Stomach (tissue), 4 donors: ENCODE results near the gene RASGRP2.

Experiments
- POLR2A ChIP-seq, 4 donors: fragments of 450-650 bp; IDR thresholded peaks; one replicate each; pipeline ENCODE4 v1.6.1; 2016; ENCODE audit warnings: antibody characterized with exemption in 4 of 4, control low read depth in 2 of 4, mild to moderate bottlenecking in 1 of 4, moderate library complexity in 1 of 4
- TF ChIP-seq, protein P1 (sequence below), 7 experiments: fragments of 450-650 bp in 4 of 7; fragments of 200-600 bp in 3 of 7; sonication (generic) in 3 of 7; IDR thresholded peaks; one replicate each; pipeline ENCODE4 v1.5.1; 2016 to 2019; ENCODE audit warnings: antibody characterized with exemption in 7 of 7, control low read depth in 2 of 7, mild to moderate bottlenecking in 1 of 7

GRCh38 chr11:64739871-64740270 is 4.1 kb downstream of the RASGRP2 start:
- TF ChIP-seq, protein P1, sequence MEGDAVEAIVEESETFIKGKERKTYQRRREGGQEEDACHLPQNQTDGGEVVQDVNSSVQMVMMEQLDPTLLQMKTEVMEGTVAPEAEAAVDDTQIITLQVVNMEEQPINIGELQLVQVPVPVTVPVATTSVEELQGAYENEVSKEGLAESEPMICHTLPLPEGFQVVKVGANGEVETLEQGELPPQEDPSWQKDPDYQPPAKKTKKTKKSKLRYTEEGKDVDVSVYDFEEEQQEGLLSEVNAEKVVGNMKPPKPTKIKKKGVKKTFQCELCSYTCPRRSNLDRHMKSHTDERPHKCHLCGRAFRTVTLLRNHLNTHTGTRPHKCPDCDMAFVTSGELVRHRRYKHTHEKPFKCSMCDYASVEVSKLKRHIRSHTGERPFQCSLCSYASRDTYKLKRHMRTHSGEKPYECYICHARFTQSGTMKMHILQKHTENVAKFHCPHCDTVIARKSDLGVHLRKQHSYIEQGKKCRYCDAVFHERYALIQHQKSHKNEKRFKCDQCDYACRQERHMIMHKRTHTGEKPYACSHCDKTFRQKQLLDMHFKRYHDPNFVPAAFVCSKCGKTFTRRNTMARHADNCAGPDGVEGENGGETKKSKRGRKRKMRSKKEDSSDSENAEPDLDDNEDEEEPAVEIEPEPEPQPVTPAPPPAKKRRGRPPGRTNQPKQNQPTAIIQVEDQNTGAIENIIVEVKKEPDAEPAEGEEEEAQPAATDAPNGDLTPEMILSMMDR (IDR thresholded peaks at IDR 0.05): no peak
- no peak for TF ChIP-seq POLR2A (IDR thresholded peaks at IDR 0.05)
